GM18519 (cell line): ENCODE results near the gene TAL2.
"Not testable (repeated sequence)": the region's sequence is repeated elsewhere in the genome, so short reads cannot be mapped to it uniquely, and the experiment has no call there.

Source experiments
- ATAC-seq: cut with Tn5 transposase; IDR thresholded peaks from one replicate; pipeline ENCODE4 v1.9.1; 2021; ENCODE audit warnings: mild to moderate bottlenecking, moderate library complexity; ENCODE audit not compliant: unreplicated experiment, low FRiP score

Gene TAL2

GRCh38 chr9:105703638-105704037 lies 41.4 kb downstream of the TAL2 start:
- ATAC-seq, result not testable (repeated sequence)

GRCh38 chr9:105706156-105706555 lies 43.9 kb downstream of the TAL2 start:
- ATAC-seq, result no peak

GRCh38 chr9:105708405-105708804 lies 46.1 kb downstream of the TAL2 start:
- ATAC-seq, result peak; percentile 74

GRCh38 chr9:105710638-105711037 lies 48.4 kb downstream of the TAL2 start:
- no peak for ATAC-seq

GRCh38 chr9:105711867-105712266 lies 49.6 kb downstream of the TAL2 start:
- no peak for ATAC-seq

GRCh38 chr9:105712297-105712696 lies 50.0 kb downstream of the TAL2 start:
- ATAC-seq, result no peak
